ENCODE data around the gene RIMS1.

RIMS1 gene

GRCh38 chr6:72049376-72049775 lies 163.0 kb downstream of the RIMS1 start:
- no peak for ATAC-seq

GRCh38 chr6:72061286-72061685 lies 174.9 kb downstream of the RIMS1 start:
- TF ChIP-seq PATZ1 (CRISPR knock-in tag; IDR thresholded peaks at IDR 0.05; ENCODE audit: borderline replicate concordance) (no peak), BACH2 (CRISPR knock-in tag; IDR thresholded peaks at IDR 0.05; ENCODE audit: borderline replicate concordance) (no peak), CREB5 (CRISPR knock-in tag; IDR thresholded peaks at IDR 0.05; ENCODE audit: low read depth) (no peak), TOX (CRISPR knock-in tag; IDR thresholded peaks at IDR 0.05; ENCODE audit: borderline replicate concordance) (no peak), ZC3H10 (CRISPR knock-in tag; IDR thresholded peaks at IDR 0.05) (no peak), POU6F1 (CRISPR knock-in tag; IDR thresholded peaks at IDR 0.05; ENCODE audit: borderline replicate concordance, low read depth) (no peak), ESRRG (CRISPR knock-in tag; IDR thresholded peaks at IDR 0.05) (no peak)
- ATAC-seq = no peak

More at GRCh38 chr6:72049376-72049775, 163.0 kb downstream of the RIMS1 start:
- TF ChIP-seq ZNF565 (CRISPR knock-in tag; conservative IDR thresholded peaks at IDR 0.05; ENCODE audit: low read depth) (no peak), ZNF8 (CRISPR knock-in tag; IDR thresholded peaks at IDR 0.05) (no peak), ZNF70 (CRISPR knock-in tag; IDR thresholded peaks at IDR 0.05) (no peak), CSDC2 (CRISPR knock-in tag; IDR thresholded peaks at IDR 0.05) (no peak), PPARA (CRISPR knock-in tag; IDR thresholded peaks at IDR 0.05; ENCODE audit: borderline replicate concordance) (no peak), SNAI2 (CRISPR knock-in tag; IDR thresholded peaks at IDR 0.05) (no peak), TSHZ2 (CRISPR knock-in tag; IDR thresholded peaks at IDR 0.05) (no peak), TOX (CRISPR knock-in tag; IDR thresholded peaks at IDR 0.05; ENCODE audit: borderline replicate concordance) (no peak), ZFP30 (CRISPR knock-in tag; IDR thresholded peaks at IDR 0.05) (no peak), PATZ1 (CRISPR knock-in tag; IDR thresholded peaks at IDR 0.05; ENCODE audit: borderline replicate concordance) (no peak), OSR1 (CRISPR knock-in tag; IDR thresholded peaks at IDR 0.05) (no peak), ISL1 (CRISPR knock-in tag; IDR thresholded peaks at IDR 0.05) (no peak), ZC3H10 (CRISPR knock-in tag; IDR thresholded peaks at IDR 0.05) (no peak), ESRRG (CRISPR knock-in tag; IDR thresholded peaks at IDR 0.05) (no peak), TCF4 (CRISPR knock-in tag; IDR thresholded peaks at IDR 0.05; ENCODE audit: borderline replicate concordance) (no peak), GLIS3 (CRISPR knock-in tag; IDR thresholded peaks at IDR 0.05) (no peak), ARNTL (CRISPR knock-in tag; IDR thresholded peaks at IDR 0.05; ENCODE audit: borderline replicate concordance, low read depth) (no peak), BACH2 (CRISPR knock-in tag; IDR thresholded peaks at IDR 0.05; ENCODE audit: borderline replicate concordance) (no peak), ZFP3 (CRISPR knock-in tag; IDR thresholded peaks at IDR 0.05) (no peak)

GRCh38 chr6:72064399-72064975 lies 178.1 kb downstream of the RIMS1 start:
- no peak for ATAC-seq
- TF ChIP-seq TSHZ2 (CRISPR knock-in tag; IDR thresholded peaks at IDR 0.05) (no peak), ARNTL (CRISPR knock-in tag; IDR thresholded peaks at IDR 0.05; ENCODE audit: borderline replicate concordance, low read depth) (no peak), TOX (CRISPR knock-in tag; IDR thresholded peaks at IDR 0.05; ENCODE audit: borderline replicate concordance) (no peak), PPARA (CRISPR knock-in tag; IDR thresholded peaks at IDR 0.05; ENCODE audit: borderline replicate concordance) (no peak)
